ENCODE data around the gene HAND2.

Gene HAND2

GRCh38 chr4:173519111-173520101 is 10.6 kb downstream of the HAND2 start:
- DNase-seq: no peak

GRCh38 chr4:173518425-173519102 is 11.5 kb downstream of the HAND2 start:
- no peak for DNase-seq

- DNase-seq: no peak
These were observed 12.1 kb downstream of the HAND2 start for GRCh38 chr4:173517781-173518424.

- DNase-seq: no peak
These were observed 13.2 kb downstream of the HAND2 start for GRCh38 chr4:173516621-173517524.

- DNase-seq: no peak
These were observed 14.6 kb downstream of the HAND2 start for GRCh38 chr4:173515458-173515857.

GRCh38 chr4:173514641-173515217 is 15.3 kb downstream of the HAND2 start:
- no peak for DNase-seq

- no peak for DNase-seq
These were observed 16.4 kb downstream of the HAND2 start for GRCh38 chr4:173513651-173514050.

- no peak for DNase-seq
These were observed 18.2 kb downstream of the HAND2 start for GRCh38 chr4:173511787-173512361.

GRCh38 chr4:173509036-173510001 is 20.7 kb downstream of the HAND2 start:
- DNase-seq: no peak

GRCh38 chr4:173508386-173509035 is 21.5 kb downstream of the HAND2 start:
- DNase-seq: peak; percentile 20

- DNase-seq: no peak
These were observed 22.3 kb downstream of the HAND2 start for GRCh38 chr4:173507471-173508385.

- DNase-seq: no peak
These were observed 23.3 kb downstream of the HAND2 start for GRCh38 chr4:173506597-173507211.

GRCh38 chr4:173505924-173506518 is 24.0 kb downstream of the HAND2 start:
- DNase-seq: peak; percentile 63

GRCh38 chr4:173504181-173504503 is 25.9 kb downstream of the HAND2 start:
- DNase-seq: no peak

- no peak for DNase-seq
These were observed 26.5 kb downstream of the HAND2 start for GRCh38 chr4:173503330-173504180.

GRCh38 chr4:173502282-173502681 is 27.7 kb downstream of the HAND2 start:
- no peak for DNase-seq

- DNase-seq: no peak
These were observed 28.4 kb downstream of the HAND2 start for GRCh38 chr4:173501592-173502150.

Measured in hematopoietic multipotent progenitor cell treated with erythropoietin and hydrocortisone succinate and interleukin-3 and kit ligand, for 8 days (in vitro differentiated cells).